Neural cell (in vitro differentiated cells): ENCODE results near the gene ZNF681.

ENCODE experiments used
- EP300 ChIP-seq: fragments of 450-650 bp; conservative IDR thresholded peaks from 2 replicates; pipeline ENCODE4 v1.6.1; 2014; ENCODE audit warnings: antibody characterized with exemption, mild to moderate bottlenecking, moderate library complexity; ENCODE audit not compliant: poor library complexity, severe bottlenecking
- EZH2 ChIP-seq: fragments of 200-600, 300-800 bp; shearing (Covaris generic), sonication (generic); IDR thresholded peaks from 2 replicates; pipeline ENCODE4 v1.6.1; 2014; ENCODE audit warnings: antibody characterized with exemption, low read length, borderline replicate concordance, mild to moderate bottlenecking; ENCODE audit not compliant: insufficient read depth, poor library complexity, severe bottlenecking
- POLR2AphosphoS5 ChIP-seq: IDR thresholded peaks from 2 replicates; pipeline ENCODE4 v1.6.1; 2012
- REST ChIP-seq: IDR thresholded peaks from 2 replicates; pipeline ENCODE4 v1.6.1; 2012; ENCODE audit warnings: borderline replicate concordance
- SMC3 ChIP-seq: fragments of 450-650 bp; conservative IDR thresholded peaks from 2 replicates; pipeline ENCODE4 v1.6.1; 2014; ENCODE audit warnings: antibody characterized with exemption, mild to moderate bottlenecking, moderate library complexity; ENCODE audit not compliant: poor library complexity
- TF ChIP-seq, protein P1 (sequence below): fragments of 450-650 bp; IDR thresholded peaks from 2 replicates; pipeline ENCODE4 v1.5.1; 2014; ENCODE audit warnings: antibody characterized with exemption, mild to moderate bottlenecking, moderate library complexity; ENCODE audit not compliant: poor library complexity, severe bottlenecking

DNA sequence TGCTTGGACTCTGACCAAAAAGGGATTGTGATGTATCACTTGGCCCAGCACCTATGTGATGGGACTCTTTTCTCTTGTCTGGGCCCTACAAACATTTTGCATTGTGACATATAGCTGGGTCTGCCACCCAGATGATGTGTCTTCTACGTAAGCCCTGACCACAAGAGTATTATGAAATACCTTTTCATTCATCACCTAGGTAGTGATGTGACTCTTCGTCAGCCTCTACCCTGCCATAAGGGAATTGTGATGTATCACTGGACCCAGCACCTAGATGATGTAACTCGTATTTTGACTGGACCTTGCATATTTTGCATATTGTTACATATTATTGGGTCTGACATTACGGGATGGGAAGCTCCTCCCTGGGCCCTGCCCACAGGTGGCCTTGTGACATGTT lies 29.7 kb upstream of the ZNF681 start:
- TF ChIP-seq, protein P1, sequence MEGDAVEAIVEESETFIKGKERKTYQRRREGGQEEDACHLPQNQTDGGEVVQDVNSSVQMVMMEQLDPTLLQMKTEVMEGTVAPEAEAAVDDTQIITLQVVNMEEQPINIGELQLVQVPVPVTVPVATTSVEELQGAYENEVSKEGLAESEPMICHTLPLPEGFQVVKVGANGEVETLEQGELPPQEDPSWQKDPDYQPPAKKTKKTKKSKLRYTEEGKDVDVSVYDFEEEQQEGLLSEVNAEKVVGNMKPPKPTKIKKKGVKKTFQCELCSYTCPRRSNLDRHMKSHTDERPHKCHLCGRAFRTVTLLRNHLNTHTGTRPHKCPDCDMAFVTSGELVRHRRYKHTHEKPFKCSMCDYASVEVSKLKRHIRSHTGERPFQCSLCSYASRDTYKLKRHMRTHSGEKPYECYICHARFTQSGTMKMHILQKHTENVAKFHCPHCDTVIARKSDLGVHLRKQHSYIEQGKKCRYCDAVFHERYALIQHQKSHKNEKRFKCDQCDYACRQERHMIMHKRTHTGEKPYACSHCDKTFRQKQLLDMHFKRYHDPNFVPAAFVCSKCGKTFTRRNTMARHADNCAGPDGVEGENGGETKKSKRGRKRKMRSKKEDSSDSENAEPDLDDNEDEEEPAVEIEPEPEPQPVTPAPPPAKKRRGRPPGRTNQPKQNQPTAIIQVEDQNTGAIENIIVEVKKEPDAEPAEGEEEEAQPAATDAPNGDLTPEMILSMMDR = no peak
- no peak for TF ChIP-seq SMC3
- TF ChIP-seq EP300 = no peak
- TF ChIP-seq EZH2 = no peak
- TF ChIP-seq POLR2AphosphoS5 = no peak
- no peak for TF ChIP-seq REST
